ENCODE measurements around the gene MXD4. TPM values are rescaled to one million over a fixed set of nuclear protein-coding genes. Genes with fewer than 3 reads are reported as not detected.

MXD4 gene
- total RNA-seq, 3 donors from 2014 or later: 34.7 to 55.8 (median 37.9) TPM

GRCh38 chr4:2262145-2262943, 435 bp upstream of the MXD4 start:
- peak overlapping the region; percentile 86 to 96 for H3K27ac ChIP-seq
- peak overlapping the region; percentile 90 to 99 (median 91) for H3K4me3 ChIP-seq
- no peaks in the 10 kb centered on the region for H3K9me3 ChIP-seq
- no peaks in the 10 kb centered on the region for H3K36me3 ChIP-seq
- peaks cover 11 to 16% of the 10 kb centered on the region in 2 donors for H3K4me1 ChIP-seq
- H3K27me3 ChIP-seq: no peaks in the 10 kb centered on the region
- TF ChIP-seq POLR2A (IDR thresholded peaks at IDR 0.05) (peak; percentile 36), CTCF (IDR thresholded peaks at IDR 0.05) (no peak), POLR2AphosphoS5 (IDR thresholded peaks at IDR 0.05) (peak; percentile 60 to 71 (median 61))
- peak; percentile 99 to 100 for DNase-seq (ENCODE audit: low spot score in 2 of 2)
- intact Hi-C loops (cut with DNase I; ENCODE audit: low total_unique reads): no loop called here

- intact Hi-C loops (cut with DNase I; ENCODE audit: low total_unique reads): no loop called here
- Histone ChIP-seq H3K27ac (peak overlapping the region; percentile 85 to 96), H3K4me3 (peak overlapping the region; percentile 90 to 99 (median 91)), H3K36me3 (no peaks in the 10 kb centered on the region), H3K4me1 (peaks cover 22 to 24% of the 10 kb centered on the region in 2 donors), H3K27me3 (no peaks in the 10 kb centered on the region), H3K9me3 (no peaks in the 10 kb centered on the region)
- TF ChIP-seq CTCF (IDR thresholded peaks at IDR 0.05): no peak
- no peak for TF ChIP-seq POLR2AphosphoS5 (IDR thresholded peaks at IDR 0.05)
- no peak for TF ChIP-seq POLR2A (IDR thresholded peaks at IDR 0.05)
- DNase-seq (ENCODE audit: low spot score in 2 of 2): peak in 1 of 2 donors; percentile 58
Measured at GRCh38 chr4:2261110-2261852, 628 bp downstream of the MXD4 start.

GRCh38 chr4:2260344-2261109, 1.4 kb downstream of the MXD4 start:
- DNase-seq (ENCODE audit: low spot score in 2 of 2): peak in 1 of 2 donors; percentile 43
- intact Hi-C loops (cut with DNase I; ENCODE audit: low total_unique reads): no loop called here
- Histone ChIP-seq H3K36me3 (no peaks in the 10 kb centered on the region), H3K4me1 (peaks cover 26 to 29% of the 10 kb centered on the region in 2 donors), H3K27ac (peak overlapping the region; percentile 85 to 96), H3K9me3 (no peaks in the 10 kb centered on the region), H3K27me3 (no peaks in the 10 kb centered on the region), H3K4me3 (peak overlapping the region; percentile 90 to 99 (median 91))
- TF ChIP-seq POLR2A (IDR thresholded peaks at IDR 0.05): no peak
- TF ChIP-seq POLR2AphosphoS5 (IDR thresholded peaks at IDR 0.05): no peak
- no peak for TF ChIP-seq CTCF (IDR thresholded peaks at IDR 0.05)

GRCh38 chr4:2259541-2260343, 2.2 kb downstream of the MXD4 start:
- no peaks in the 10 kb centered on the region for H3K9me3 ChIP-seq
- intact Hi-C loops (cut with DNase I; ENCODE audit: low total_unique reads): loop anchor here (10.0 kb wide), 1 partner anchor 155 kb away; the partner anchor contains the start of genes CFAP99 and ZFYVE28
- no peak for TF ChIP-seq CTCF (IDR thresholded peaks at IDR 0.05)
- no peak for TF ChIP-seq POLR2A (IDR thresholded peaks at IDR 0.05)
- no peak for TF ChIP-seq POLR2AphosphoS5 (IDR thresholded peaks at IDR 0.05)
- peak overlapping the region; percentile 90 to 99 (median 91) for H3K4me3 ChIP-seq
- peaks cover 29 to 32% of the 10 kb centered on the region in 2 donors for H3K4me1 ChIP-seq
- H3K27me3 ChIP-seq: no peaks in the 10 kb centered on the region
- H3K36me3 ChIP-seq: no peaks in the 10 kb centered on the region
- DNase-seq (ENCODE audit: low spot score in 2 of 2): peak in 1 of 2 donors; percentile 43
- peak overlapping the region; percentile 85 to 96 for H3K27ac ChIP-seq
